Astrocyte (in vitro differentiated cells and primary cell): ENCODE measurements around the gene LORICRIN.

Source experiments
- CTCF ChIP-seq: IDR thresholded peaks from 2 replicates; pipeline ENCODE4 v1.5.1; 2011; ENCODE audit warnings: low read depth, mild to moderate bottlenecking, inconsistent platforms, low read length, moderate library complexity; ENCODE audit not compliant: insufficient read depth
- EZH2 ChIP-seq: IDR thresholded peaks from 2 replicates; pipeline ENCODE4 v1.6.1; 2012; ENCODE audit warnings: mild to moderate bottlenecking, low read length, inconsistent platforms; ENCODE audit not compliant: insufficient read depth

GRCh38 chr1:153259387-153259786, at the start of gene LORICRIN:
- no peak for TF ChIP-seq CTCF
- no peak for TF ChIP-seq EZH2
